GM18499 (cell line): Measurements from ENCODE around the gene GALM.
"Not testable (repeated sequence)": the region's sequence is repeated elsewhere in the genome, so short reads cannot be mapped to it uniquely, and the experiment has no call there.

Source experiments
- ATAC-seq: cut with Tn5 transposase; IDR thresholded peaks from one replicate; pipeline ENCODE4 v1.9.1; 2021; ENCODE audit warnings: moderate number of reproducible peaks; ENCODE audit not compliant: insufficient read depth, unreplicated experiment

GALM gene

DNA sequence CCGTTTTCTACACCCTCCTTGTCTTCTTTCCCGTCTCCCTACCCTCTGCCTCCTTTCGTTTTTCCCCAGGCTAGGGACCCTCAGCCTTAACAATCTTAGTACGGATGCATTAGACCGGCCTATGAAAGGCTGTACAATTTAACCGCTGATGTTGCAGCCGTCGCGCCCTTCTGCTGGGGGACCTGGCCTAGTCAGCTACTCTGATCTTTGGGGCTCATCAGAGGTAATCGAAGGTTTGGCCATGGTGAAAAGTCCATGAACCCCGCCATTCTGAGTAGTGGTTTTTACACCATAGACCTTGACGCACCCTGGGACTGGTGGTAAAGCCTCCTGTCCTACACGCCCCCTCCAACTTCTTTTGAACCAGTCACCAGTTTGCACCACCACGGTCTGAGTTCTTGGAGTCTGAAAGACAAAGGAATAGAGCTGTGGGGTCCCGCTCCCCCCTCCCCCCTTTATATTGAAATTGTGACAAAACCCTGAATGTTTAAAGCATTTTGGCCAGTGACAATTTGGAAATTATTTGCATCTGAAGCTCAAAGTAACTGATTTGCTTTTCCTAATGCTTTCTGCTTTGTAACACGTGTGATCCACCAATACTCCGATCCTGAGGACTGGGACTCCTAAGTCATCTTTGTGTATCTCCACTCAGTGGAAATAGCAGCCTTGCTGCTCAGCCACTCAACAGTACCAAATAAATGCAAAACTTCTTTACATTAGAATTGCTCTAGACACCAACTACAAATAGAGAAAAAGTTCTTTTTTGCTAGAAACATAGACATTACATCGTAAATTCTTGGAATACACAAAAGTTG lies 85.9 kb downstream of the GALM start:
- ATAC-seq = no peak

DNA sequence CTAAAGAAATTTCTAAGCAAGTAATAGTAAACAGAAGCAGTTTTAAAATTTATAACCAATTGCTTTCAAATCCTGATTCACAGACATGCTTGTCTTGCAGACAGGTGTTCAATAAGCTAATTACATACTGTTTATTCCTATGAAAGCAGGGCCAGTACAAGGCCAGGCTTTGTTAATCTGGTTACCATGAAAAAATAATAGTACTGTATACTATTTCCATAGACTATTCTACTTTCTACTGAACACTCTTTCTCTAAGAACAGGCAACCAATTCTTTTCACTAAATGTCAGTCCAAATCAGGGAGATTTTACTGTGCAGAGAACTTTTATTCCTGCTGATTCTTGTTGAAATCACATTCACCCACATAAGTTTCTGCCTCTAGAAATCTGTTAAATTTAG lies 88.1 kb downstream of the GALM start:
- ATAC-seq = no peak

DNA sequence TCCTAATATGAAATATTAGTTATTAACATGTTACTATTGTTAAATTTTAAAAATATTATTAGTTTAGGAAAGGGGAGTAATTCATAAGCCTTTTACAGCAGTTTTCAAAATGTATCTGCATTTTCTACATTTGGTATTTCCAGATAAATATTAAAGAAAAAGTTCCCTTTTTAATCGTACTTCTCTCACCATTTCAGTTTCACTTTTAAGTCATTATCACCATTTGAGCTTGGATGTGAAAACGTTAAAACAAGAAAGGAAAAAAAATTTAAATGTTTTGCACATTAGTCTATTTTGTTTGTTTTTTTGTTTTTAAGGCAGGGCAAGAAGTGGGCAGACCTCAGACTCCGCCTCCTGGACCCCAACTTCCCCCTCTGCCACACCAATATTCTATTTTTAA lies 88.6 kb downstream of the GALM start:
- ATAC-seq = no peak

DNA sequence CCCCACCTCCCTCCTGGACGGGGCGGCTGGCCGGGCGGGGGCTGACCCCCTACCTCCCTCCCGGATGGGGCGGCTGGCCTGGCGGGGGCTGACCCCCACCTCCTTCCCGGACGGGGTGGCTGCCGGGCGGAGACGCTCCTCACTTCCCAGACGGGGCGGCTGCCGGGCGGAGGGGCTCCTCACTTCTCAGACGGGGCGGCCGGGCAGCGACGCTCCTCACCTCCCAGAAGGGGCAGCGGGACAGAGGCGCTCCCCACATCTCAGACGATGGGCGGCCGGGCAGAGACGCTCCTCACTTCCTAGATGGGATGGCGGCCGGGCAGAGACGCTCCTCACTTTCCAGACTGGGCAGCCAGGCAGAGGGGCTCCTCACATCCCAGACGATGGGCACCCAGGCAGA lies 90.0 kb downstream of the GALM start:
- not testable (repeated sequence) for ATAC-seq

DNA sequence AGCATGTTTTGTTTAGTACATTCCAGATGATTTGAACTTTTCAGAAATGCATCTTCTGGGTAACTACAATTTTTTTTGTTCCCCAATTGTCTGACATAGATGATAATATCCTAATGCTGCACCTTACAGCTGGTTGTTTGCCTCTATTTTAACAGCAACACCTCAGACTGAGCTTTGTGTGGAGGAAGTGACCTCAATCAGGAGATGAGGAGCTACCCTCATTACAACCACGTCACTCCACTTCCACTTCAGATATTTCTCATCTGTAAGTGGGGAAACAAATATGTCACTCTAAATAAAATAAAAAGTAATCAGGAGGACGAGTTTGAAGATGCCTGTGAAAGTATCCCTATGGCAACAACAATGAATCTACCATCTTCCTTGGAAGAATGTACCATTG lies 97.3 kb downstream of the GALM start:
- no peak for ATAC-seq

DNA sequence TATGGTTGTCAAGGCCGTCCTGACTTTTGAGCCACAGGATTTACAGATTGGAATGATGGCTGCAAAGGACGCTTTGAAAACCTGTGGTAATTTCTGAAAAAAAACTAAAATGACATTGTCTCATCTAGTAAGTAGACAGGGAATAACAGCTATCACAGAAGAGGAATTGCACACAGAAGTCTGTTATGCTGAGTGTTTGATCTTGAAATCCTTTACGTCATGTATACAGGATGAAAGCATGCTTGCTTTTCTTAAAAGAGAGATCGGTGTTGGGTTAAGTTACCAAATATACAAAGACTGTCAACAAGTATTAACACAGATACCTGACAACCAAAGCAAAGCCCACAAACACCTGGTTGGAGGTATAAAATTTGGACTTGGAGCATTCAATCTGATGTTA lies 97.8 kb downstream of the GALM start:
- ATAC-seq = no peak

DNA sequence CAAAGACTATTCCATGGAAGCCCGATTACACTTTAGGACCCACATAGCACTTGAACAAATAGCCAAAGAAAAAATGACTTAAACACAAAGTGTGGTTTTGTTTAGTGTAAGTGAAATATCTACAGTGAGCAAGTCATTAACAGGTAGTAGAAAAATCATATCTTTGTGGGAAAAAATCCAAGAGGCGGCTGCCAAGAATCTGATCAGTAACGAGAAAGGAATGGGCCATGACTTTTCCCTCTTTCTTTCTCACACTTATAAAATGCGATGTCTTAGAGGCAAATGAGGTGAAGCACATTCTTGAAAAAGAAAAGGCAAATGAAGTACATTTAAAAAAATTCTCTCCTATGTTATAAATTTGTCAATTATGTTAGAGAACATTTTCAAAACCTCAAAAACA lies 99.2 kb downstream of the GALM start:
- ATAC-seq = no peak

DNA sequence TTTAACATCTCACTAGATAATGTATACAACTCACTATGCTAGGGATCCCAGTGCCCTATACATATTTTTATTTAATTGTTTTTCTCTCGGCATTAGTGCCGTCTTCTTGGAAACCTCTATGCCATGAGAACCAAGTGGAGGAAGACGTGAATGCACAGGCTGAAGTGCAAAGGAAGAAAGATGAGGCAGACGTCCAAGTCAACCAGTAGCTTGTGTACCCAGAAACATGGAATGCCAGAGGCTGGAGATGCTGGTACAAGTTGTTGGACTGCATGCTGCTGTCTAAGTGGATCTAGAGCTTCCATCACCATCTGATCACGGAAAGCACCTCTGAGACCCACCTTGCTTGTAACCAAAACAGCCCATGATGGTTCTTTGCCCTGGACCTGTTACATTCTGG lies 99.6 kb downstream of the GALM start:
- ATAC-seq = no peak

DNA sequence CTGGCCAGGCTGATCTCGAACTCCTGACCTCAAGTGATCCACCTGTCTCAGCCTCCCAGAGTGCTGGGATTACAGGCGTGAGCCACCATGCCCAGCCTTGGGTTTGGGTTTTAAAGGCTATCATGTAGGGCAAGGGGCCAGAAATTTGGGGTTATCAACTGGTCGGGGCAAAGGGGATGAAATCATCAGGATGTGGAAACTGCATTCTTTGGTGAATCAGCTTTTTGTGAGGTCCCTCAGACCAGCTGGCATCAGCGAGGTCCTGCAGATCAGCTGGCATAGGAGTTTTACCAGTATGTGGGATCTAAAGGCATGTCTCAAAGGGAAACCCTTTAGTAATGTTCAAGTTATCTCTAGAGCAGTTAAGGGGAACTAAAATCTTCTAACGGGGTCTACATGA lies 105.7 kb downstream of the GALM start:
- ATAC-seq = no peak

DNA sequence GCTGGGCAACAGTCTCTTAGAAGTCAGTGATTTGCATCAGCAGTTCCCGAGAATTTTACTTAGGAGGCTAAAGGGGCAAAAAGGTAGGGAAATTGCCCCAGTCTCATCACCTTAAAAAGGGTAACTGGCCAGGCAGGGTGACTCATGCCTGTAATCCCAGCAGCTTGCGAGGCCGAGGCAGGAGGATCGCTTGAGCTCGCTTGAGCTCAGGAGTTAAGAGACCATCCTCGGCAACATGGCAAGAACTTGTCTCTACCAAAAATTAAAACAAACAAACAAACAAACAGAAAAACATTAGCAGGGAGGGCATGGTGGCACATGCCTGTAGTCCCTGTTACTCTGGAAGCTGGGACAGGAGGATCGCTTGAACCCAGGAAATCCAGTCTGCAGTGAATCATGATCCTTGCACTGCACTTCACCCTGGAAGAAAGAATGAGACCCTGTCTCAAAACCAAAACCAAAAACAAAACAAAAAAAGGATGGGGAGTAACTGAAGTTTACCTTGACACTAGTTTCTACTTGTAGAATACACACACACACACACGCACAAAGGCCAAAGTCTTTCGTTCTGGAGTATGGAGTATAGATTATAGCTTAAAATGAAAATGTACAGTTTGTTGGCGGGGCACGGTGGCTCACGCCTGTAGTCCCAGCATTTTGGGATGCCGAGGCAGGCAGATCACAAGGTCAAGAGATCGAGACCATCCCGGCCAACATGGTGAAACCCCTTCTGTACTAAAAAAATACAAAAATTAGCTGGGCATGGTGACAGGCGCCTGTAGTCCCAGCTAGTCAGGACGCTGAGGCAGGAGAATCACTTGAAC lies 109.4 kb downstream of the GALM start:
- no peak for ATAC-seq

DNA sequence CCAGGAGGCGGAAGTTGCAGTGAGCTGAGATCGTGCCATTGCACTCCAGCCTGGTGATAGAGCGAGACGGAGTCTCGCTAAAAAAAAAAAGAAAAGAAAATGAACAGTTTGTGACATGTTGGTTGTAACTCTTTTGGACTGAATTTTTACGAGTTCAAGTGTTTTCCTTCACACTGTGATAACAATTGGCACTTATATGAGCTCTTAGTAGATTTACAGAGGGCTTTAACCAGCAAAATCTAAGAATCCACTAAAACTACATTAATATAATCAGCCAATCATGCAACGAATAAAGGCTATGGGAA lies 110.0 kb downstream of the GALM start:
- no peak for ATAC-seq

DNA sequence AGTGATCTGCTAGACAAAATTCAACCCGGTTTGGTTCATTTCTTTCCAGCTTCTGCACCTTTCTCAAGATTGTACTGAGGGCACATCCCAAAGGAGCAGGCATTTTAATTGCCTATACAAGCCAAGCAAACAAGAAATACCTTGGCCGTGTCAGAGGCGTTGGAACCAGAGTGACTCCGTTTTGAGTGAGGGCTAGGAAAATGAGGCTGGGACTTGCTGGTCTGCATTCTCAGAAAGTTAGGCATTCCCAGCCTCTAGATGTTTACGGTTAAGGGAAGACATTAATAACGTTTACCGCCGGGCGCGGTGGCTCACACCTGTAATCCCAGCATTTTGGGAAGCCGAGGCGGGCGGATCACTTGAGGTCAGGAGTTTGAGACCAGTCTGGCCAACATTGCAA lies 110.6 kb downstream of the GALM start:
- ATAC-seq = no peak

DNA sequence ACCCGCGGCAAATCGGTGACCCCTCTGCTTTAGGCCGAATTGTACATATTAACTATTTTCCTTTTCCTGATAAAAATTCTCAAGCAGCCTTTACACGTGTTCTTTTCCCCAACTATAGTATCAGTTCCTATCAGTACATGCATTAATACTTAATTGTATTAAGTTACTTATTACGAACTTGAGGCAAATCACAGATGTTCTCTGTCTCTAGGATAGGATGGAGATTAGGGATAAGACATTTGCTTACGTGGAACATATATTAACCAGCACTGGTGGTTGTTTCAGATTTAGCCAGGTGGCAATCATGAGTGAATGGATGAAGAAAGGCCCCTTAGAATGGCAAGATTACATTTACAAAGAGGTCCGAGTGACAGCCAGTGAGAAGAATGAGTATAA lies 112.8 kb downstream of the GALM start:
- ATAC-seq = no peak

DNA sequence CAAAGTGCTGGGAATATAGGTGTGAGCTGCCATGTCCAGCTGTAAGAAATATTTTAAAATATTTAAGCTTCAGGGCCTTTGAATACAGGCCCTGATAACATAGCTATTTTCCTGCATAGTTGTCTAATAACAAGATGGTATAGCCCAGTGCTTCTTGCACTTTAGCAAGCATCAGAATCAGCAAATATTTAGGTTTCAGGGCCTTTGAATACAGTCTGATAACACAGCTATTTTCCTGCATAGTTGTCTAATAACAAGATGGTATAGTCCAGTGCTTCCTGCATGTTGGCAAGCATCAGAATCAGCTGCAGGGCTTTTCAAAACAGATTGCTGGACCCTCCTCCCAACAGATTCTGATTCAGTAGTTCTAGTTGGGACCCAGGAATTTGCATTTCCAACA lies 117.7 kb downstream of the GALM start:
- no peak for ATAC-seq
